ENCODE results near the gene RASSF8. TPM values are rescaled to one million over a fixed set of nuclear protein-coding genes. Genes with fewer than 3 reads are reported as not detected.

Gene RASSF8
- polyA plus RNA-seq, 1 donor (not counting 4 experiments of a cell fraction or from before 2014, with no cell fraction given), result 10.5 TPM

GRCh38 chr12:26030371-26030770, 71.9 kb downstream of the RASSF8 start:
- Histone ChIP-seq H3K27ac (ENCODE audit: control insufficient read depth, insufficient read depth, low read length) (no peak overlapping the region), H3K4me1 (ENCODE audit: control insufficient read depth, extremely low read depth, insufficient read depth, low read length) (no peaks in the 10 kb centered on the region), H2AFZ (ENCODE audit: control insufficient read depth, low read length) (no peak overlapping the region), H3K27me3 (ENCODE audit: control insufficient read depth, extremely low read depth, insufficient read depth, low read length) (no peaks in the 10 kb centered on the region), H3K4me3 (ENCODE audit: control insufficient read depth in 2 of 3, extremely low read depth in 1 of 3, insufficient read depth in 2 of 3, low read depth in 1 of 3, low read length in 3 of 3) (no peak overlapping the region), H3K4me2 (ENCODE audit: control insufficient read depth, extremely low read depth, insufficient read depth, low read depth, low read length) (no peak overlapping the region), H3K79me2 (ENCODE audit: control insufficient read depth, insufficient read depth, low read length) (peaks cover 3% of the 10 kb centered on the region), H4K20me1 (ENCODE audit: control insufficient read depth, extremely low read depth, insufficient read depth, low read length) (no peaks in the 10 kb centered on the region), H3K9ac (ENCODE audit: control insufficient read depth, extremely low read depth, insufficient read depth, low read length) (no peak overlapping the region), H3K36me3 (ENCODE audit: control insufficient read depth in 2 of 2, extremely low read depth in 1 of 2, insufficient read depth in 2 of 2, low read length in 2 of 2) (no peaks in the 10 kb centered on the region), H3K9me3 (ENCODE audit: control insufficient read depth, low read depth, low read length) (no peaks in the 10 kb centered on the region), H3K9me1 (ENCODE audit: control insufficient read depth, extremely low read depth, insufficient read depth, low read length) (no peaks in the 10 kb centered on the region)
- FAIRE-seq (no peak), DNase-seq (ENCODE audit: low read depth, low spot score) (no peak)
- dilution Hi-C loops (cut with MboI; ENCODE audit: extremely low pct_ligation_motif_present, low sequenced_read_pairs), result no loop called here
- TF ChIP-seq, protein P1, sequence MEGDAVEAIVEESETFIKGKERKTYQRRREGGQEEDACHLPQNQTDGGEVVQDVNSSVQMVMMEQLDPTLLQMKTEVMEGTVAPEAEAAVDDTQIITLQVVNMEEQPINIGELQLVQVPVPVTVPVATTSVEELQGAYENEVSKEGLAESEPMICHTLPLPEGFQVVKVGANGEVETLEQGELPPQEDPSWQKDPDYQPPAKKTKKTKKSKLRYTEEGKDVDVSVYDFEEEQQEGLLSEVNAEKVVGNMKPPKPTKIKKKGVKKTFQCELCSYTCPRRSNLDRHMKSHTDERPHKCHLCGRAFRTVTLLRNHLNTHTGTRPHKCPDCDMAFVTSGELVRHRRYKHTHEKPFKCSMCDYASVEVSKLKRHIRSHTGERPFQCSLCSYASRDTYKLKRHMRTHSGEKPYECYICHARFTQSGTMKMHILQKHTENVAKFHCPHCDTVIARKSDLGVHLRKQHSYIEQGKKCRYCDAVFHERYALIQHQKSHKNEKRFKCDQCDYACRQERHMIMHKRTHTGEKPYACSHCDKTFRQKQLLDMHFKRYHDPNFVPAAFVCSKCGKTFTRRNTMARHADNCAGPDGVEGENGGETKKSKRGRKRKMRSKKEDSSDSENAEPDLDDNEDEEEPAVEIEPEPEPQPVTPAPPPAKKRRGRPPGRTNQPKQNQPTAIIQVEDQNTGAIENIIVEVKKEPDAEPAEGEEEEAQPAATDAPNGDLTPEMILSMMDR (optimal IDR thresholded peaks at IDR 0.05 in 1 of 3, IDR thresholded peaks at IDR 0.05 in 1 of 3, conservative IDR thresholded peaks at IDR 0.05 in 1 of 3; ENCODE audit: extremely low read depth in 1 of 3, insufficient read depth in 2 of 3, low read length in 3 of 3), result no peak
- no peak for TF ChIP-seq EZH2 (IDR thresholded peaks at IDR 0.05; ENCODE audit: low read length)

- Histone ChIP-seq H3K79me2 (ENCODE audit: control insufficient read depth, insufficient read depth, low read length) (peaks cover 3% of the 10 kb centered on the region), H3K36me3 (ENCODE audit: control insufficient read depth in 2 of 2, extremely low read depth in 1 of 2, insufficient read depth in 2 of 2, low read length in 2 of 2) (no peaks in the 10 kb centered on the region), H3K27me3 (ENCODE audit: control insufficient read depth, extremely low read depth, insufficient read depth, low read length) (no peaks in the 10 kb centered on the region), H4K20me1 (ENCODE audit: control insufficient read depth, extremely low read depth, insufficient read depth, low read length) (no peaks in the 10 kb centered on the region), H3K27ac (ENCODE audit: control insufficient read depth, insufficient read depth, low read length) (no peak overlapping the region), H3K4me1 (ENCODE audit: control insufficient read depth, extremely low read depth, insufficient read depth, low read length) (no peaks in the 10 kb centered on the region), H3K9me1 (ENCODE audit: control insufficient read depth, extremely low read depth, insufficient read depth, low read length) (no peaks in the 10 kb centered on the region), H3K4me2 (ENCODE audit: control insufficient read depth, extremely low read depth, insufficient read depth, low read depth, low read length) (no peak overlapping the region), H3K9ac (ENCODE audit: control insufficient read depth, extremely low read depth, insufficient read depth, low read length) (no peak overlapping the region), H3K9me3 (ENCODE audit: control insufficient read depth, low read depth, low read length) (no peaks in the 10 kb centered on the region), H3K4me3 (ENCODE audit: control insufficient read depth in 2 of 3, extremely low read depth in 1 of 3, insufficient read depth in 2 of 3, low read depth in 1 of 3, low read length in 3 of 3) (no peak overlapping the region), H2AFZ (ENCODE audit: control insufficient read depth, low read length) (no peak overlapping the region)
- dilution Hi-C loops (cut with MboI; ENCODE audit: extremely low pct_ligation_motif_present, low sequenced_read_pairs), result no loop called here
- TF ChIP-seq, protein P1 (optimal IDR thresholded peaks at IDR 0.05 in 1 of 3, IDR thresholded peaks at IDR 0.05 in 1 of 3, conservative IDR thresholded peaks at IDR 0.05 in 1 of 3; ENCODE audit: extremely low read depth in 1 of 3, insufficient read depth in 2 of 3, low read length in 3 of 3), result no peak
- FAIRE-seq, result no peak
- no peak for DNase-seq (ENCODE audit: low read depth, low spot score)
These were observed 72.8 kb downstream of the RASSF8 start for GRCh38 chr12:26031318-26031717.

Data from keratinocyte (primary cell).